Activated naive CD4-positive, alpha-beta T cell treated with anti-CD3 and anti-CD28 coated beads, Interleukin-2, amount 50 U/mL, for 24 hours (primary cell): Measurements from ENCODE around the gene SPDYE16.
A peak's percentile ranks its signal among the peaks of the same experiment; 100 is the strongest.
"Not testable (repeated sequence)": the region's sequence is repeated elsewhere in the genome, so short reads cannot be mapped to it uniquely, and the experiment has no call there.

Experiments used
- H3K27ac Mint-ChIP-seq: one replicate; pipeline ENCODE4 v1.8.0; 2021; ENCODE audit warnings: mild to moderate bottlenecking, mixed read lengths
- H3K27me3 Mint-ChIP-seq: one replicate; pipeline ENCODE4 v1.8.0; 2021; ENCODE audit warnings: mixed read lengths
- H3K36me3 Mint-ChIP-seq: one replicate; pipeline ENCODE4 v1.8.0; 2021; ENCODE audit warnings: mixed read lengths
- H3K4me1 Mint-ChIP-seq: one replicate; pipeline ENCODE4 v1.8.0; 2021; ENCODE audit warnings: mixed read lengths
- H3K4me3 Mint-ChIP-seq: one replicate; pipeline ENCODE4 v1.8.0; 2021; ENCODE audit warnings: mild to moderate bottlenecking, mixed read lengths
- H3K9me3 Mint-ChIP-seq: one replicate; pipeline ENCODE4 v1.8.0; 2021; ENCODE audit warnings: mixed read lengths

The SPDYE16 gene

DNA sequence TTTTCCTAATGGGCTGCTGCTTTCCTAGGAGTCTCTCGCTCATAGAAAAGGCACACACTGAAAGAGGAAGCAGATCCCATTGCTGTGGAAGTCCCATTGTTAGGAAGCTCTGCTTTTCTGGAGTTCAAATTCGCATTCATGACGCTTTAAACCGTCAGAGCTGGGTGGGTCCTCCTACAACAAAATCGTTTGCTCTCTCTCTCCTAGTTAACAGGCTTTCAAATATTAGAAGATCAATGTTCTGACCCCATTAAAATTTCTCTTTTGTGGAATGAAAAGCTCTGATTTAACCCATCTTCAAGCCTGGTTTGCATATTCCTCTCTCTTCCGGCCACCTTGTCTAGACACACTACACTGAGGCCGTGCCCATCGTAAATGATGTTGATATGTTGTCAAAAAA is at the start of gene SPDYE16:
SPDYE16 (minus strand) TSS at position 101 of the 400 bp plus-strand sequence. CDS start 1,838 bp downstream, outside the sequence.
- not testable (repeated sequence) for H3K4me3 Mint-ChIP-seq

GRCh38 chr7:76592694-76593093 is 49.6 kb upstream of the SPDYE16 start:
- H3K4me3 Mint-ChIP-seq, H3K27ac Mint-ChIP-seq, H3K9me3 Mint-ChIP-seq, H3K36me3 Mint-ChIP-seq, H3K27me3 Mint-ChIP-seq: not testable (repeated sequence)
- H3K4me1 Mint-ChIP-seq: peaks cover 50% of the 10 kb centered on the region

More for the DNA sequence above, at the start of gene SPDYE16:
- H3K9me3 Mint-ChIP-seq, H3K36me3 Mint-ChIP-seq, H3K27ac Mint-ChIP-seq, H3K4me1 Mint-ChIP-seq, H3K27me3 Mint-ChIP-seq: not testable (repeated sequence)

GRCh38 chr7:76591602-76592304 is 48.7 kb upstream of the SPDYE16 start:
- H3K4me3 Mint-ChIP-seq, H3K27ac Mint-ChIP-seq: not testable (repeated sequence)

DNA sequence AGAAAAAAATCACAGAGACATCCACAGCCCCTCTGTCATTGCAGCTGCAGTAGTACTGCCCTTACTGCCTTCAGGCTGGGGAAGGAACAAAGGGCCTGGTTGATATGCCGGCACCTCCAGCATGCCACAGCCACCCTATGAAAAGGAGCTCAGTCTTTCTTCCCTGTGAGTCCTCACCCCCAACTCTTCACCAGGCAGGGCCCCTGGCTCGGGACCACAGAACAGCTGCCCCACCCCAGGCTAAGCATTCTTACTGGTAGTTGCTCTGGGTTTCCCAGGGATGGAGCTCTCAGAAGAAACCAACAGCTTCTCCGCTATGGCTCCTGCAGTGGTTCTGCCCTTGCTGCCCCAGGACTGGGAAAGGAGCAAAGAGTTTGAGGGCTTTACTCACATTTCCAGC is 47.9 kb upstream of the SPDYE16 start:
- not testable (repeated sequence) for H3K9me3 Mint-ChIP-seq, H3K27ac Mint-ChIP-seq, H3K27me3 Mint-ChIP-seq, H3K36me3 Mint-ChIP-seq, H3K4me3 Mint-ChIP-seq
- peaks cover 50% of the 10 kb centered on the region for H3K4me1 Mint-ChIP-seq

More at GRCh38 chr7:76591602-76592304, 48.7 kb upstream of the SPDYE16 start:
- H3K4me1 Mint-ChIP-seq: peaks cover 50% of the 10 kb centered on the region
- H3K36me3 Mint-ChIP-seq, H3K9me3 Mint-ChIP-seq, H3K27me3 Mint-ChIP-seq: not testable (repeated sequence)

GRCh38 chr7:76588586-76588985 is 45.5 kb upstream of the SPDYE16 start:
- not testable (repeated sequence) for H3K36me3 Mint-ChIP-seq, H3K4me3 Mint-ChIP-seq, H3K9me3 Mint-ChIP-seq, H3K27me3 Mint-ChIP-seq
- Mint-ChIP-seq H3K27ac (peak overlapping the region; percentile 30), H3K4me1 (peaks cover 59% of the 10 kb centered on the region)

- not testable (repeated sequence) for H3K4me3 Mint-ChIP-seq, H3K27ac Mint-ChIP-seq
- H3K4me1 Mint-ChIP-seq: peaks cover 73% of the 10 kb centered on the region
Measured at GRCh38 chr7:76586585-76587315, 43.7 kb upstream of the SPDYE16 start.

DNA sequence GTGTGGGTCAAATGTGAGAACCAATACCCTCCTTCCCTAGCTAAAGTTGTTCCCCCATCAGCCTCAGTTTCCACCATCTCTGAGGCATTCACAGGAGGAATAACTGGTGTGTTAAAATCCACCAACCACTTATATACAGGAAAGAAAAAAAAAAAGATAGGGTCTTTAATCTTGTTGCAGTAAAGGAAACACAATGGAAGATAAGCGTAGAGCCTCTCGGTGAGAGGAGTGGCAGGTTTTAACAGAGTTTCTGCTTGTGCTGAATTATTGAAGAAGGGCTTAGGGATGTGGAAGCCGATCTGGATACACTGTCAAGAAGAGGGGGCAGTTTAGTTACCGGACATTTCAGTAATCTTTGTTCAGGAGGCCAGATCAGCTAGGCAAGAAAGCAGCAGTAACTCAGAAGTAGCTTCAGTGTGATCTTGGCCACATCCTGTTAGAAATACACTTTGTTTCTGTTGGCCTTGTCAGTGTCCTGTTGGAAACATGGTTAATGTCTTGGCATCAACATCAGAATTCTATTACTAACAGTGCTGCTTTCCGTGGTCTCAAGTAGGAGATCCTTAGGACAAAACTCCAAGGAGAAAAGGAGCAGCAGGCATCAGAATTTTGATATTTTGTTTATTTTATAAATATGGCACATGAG is 40.7 kb upstream of the SPDYE16 start:
- H3K36me3 Mint-ChIP-seq, H3K27me3 Mint-ChIP-seq, H3K9me3 Mint-ChIP-seq: not testable (repeated sequence)
- H3K4me1 Mint-ChIP-seq: peaks cover 78% of the 10 kb centered on the region
- H3K4me3 Mint-ChIP-seq: peak overlapping the region; percentile 81
- peak overlapping the region; percentile 93 for H3K27ac Mint-ChIP-seq

More at GRCh38 chr7:76586585-76587315, 43.7 kb upstream of the SPDYE16 start:
- not testable (repeated sequence) for H3K36me3 Mint-ChIP-seq, H3K27me3 Mint-ChIP-seq, H3K9me3 Mint-ChIP-seq

DNA sequence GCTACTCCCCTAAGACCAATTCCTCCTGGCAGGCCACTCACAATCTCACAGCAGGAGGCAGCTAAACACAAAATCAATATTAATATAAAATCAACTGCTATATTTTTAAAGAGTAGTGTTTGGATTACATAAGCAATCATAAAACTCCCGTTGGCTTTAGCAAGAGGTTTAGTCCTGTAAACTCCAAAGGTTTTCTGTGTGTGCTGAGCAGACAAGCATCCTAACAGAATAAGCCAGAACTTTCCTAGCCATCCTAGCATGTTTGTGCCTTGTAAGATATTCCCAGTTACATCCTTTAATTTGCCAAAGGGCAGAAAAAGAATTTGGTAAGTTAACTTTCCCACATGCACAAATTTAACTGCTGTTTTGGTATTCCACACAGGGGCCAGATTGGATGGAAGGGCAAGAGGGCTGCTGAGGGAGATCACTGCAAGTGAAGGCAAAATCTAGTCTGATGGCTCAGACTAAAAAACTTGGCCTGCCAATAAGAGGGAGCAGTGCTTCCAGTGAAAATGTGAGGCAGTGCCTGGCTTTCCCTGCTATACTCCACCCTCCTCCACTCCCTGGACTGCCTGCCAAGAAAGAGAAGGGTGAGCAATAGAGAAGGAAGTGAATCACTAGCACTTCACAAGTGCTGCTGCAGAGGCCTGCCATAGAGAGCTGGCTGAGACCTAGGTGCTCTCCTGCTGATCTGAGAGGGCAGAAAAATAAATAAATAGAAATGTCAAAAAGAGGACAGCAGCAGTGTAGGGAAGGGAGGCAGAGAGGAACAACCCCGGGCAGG is 39.9 kb upstream of the SPDYE16 start:
- not testable (repeated sequence) for H3K27me3 Mint-ChIP-seq, H3K36me3 Mint-ChIP-seq, H3K9me3 Mint-ChIP-seq
- peak overlapping the region; percentile 81 for H3K4me3 Mint-ChIP-seq
- H3K27ac Mint-ChIP-seq: peak overlapping the region; percentile 93
- H3K4me1 Mint-ChIP-seq: peaks cover 75% of the 10 kb centered on the region

GRCh38 chr7:76575919-76576655 is 33.0 kb upstream of the SPDYE16 start:
- H3K9me3 Mint-ChIP-seq, H3K27me3 Mint-ChIP-seq, H3K27ac Mint-ChIP-seq, H3K4me3 Mint-ChIP-seq, H3K36me3 Mint-ChIP-seq: not testable (repeated sequence)
- peaks cover 36% of the 10 kb centered on the region for H3K4me1 Mint-ChIP-seq

DNA sequence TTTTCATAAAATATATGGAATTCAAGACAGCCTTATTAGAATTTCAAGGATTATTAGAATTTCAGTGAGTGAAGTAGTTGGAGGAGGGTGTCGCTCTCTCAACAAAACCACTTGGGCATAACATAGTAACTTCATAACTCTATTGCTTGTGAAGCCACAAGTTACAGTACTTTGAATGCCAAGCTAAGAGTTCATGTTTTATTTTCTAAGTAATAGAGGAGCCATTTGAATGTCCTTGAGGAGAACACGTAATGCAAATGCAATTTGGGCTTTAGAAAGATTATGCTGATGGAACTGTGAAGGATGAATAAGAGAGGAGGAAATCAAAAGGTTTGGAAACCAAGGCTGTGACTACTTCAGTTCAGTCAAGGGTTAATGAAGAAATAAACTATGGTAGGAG is 32.3 kb upstream of the SPDYE16 start:
- not testable (repeated sequence) for H3K4me3 Mint-ChIP-seq, H3K27ac Mint-ChIP-seq, H3K27me3 Mint-ChIP-seq

GRCh38 chr7:76572296-76572695 is 29.2 kb upstream of the SPDYE16 start:
- peak overlapping the region; percentile 53 for H3K27ac Mint-ChIP-seq
- H3K4me1 Mint-ChIP-seq: peaks cover 39% of the 10 kb centered on the region
- H3K9me3 Mint-ChIP-seq, H3K4me3 Mint-ChIP-seq, H3K27me3 Mint-ChIP-seq: not testable (repeated sequence)
- H3K36me3 Mint-ChIP-seq: peaks cover 11% of the 10 kb centered on the region

More for the DNA sequence above, 32.3 kb upstream of the SPDYE16 start:
- not testable (repeated sequence) for H3K36me3 Mint-ChIP-seq, H3K9me3 Mint-ChIP-seq
- H3K4me1 Mint-ChIP-seq: peaks cover 38% of the 10 kb centered on the region

- H3K27me3 Mint-ChIP-seq, H3K9me3 Mint-ChIP-seq, H3K4me3 Mint-ChIP-seq: not testable (repeated sequence)
- H3K36me3 Mint-ChIP-seq: peaks cover 14% of the 10 kb centered on the region
- H3K27ac Mint-ChIP-seq: peak overlapping the region; percentile 46
- peaks cover 47% of the 10 kb centered on the region for H3K4me1 Mint-ChIP-seq
Measured at GRCh38 chr7:76570324-76570775, 27.3 kb upstream of the SPDYE16 start.

DNA sequence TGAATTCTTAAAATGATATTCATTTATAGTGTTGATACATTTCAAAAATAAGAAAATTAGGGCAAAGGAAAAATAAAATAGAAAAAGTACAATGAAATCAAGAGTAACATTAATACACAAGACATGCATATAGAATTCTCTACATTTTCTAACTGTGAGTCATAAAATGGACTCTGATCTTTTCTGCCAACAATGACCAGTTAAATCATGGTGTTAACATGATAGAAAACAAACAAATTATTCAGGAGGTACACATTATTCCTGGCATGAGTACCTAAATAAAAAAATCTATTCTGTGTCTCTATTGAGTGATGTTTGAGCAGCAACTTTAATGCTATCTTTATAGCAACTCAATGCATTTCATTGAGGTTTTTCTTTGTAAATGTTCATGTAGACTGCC is 25.6 kb upstream of the SPDYE16 start:
- H3K27me3 Mint-ChIP-seq: not testable (repeated sequence)
- H3K4me1 Mint-ChIP-seq: peaks cover 49% of the 10 kb centered on the region

DNA sequence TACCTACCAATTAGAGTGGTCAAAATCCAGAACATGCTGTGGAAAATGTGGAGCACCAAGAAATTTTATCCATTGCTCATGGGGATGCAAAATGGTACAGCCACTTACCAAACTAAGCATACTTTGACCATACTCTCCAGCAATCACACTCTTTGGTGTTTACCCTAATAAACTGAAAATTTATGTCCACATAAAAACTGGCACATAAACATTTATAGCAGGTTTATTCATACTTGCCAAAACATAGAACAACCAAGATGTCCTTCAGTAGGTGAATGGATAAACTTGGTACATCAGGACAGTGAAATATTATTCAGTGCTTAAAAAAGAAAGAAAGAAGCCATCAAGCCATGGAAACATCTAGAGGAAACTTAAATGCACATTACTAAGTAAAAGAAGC is 24.7 kb upstream of the SPDYE16 start:
- not testable (repeated sequence) for H3K27ac Mint-ChIP-seq, H3K27me3 Mint-ChIP-seq, H3K4me3 Mint-ChIP-seq, H3K9me3 Mint-ChIP-seq
- H3K4me1 Mint-ChIP-seq: peaks cover 50% of the 10 kb centered on the region
- peaks cover 22% of the 10 kb centered on the region for H3K36me3 Mint-ChIP-seq

More for the DNA sequence above, 25.6 kb upstream of the SPDYE16 start:
- not testable (repeated sequence) for H3K4me3 Mint-ChIP-seq, H3K9me3 Mint-ChIP-seq, H3K27ac Mint-ChIP-seq
- peaks cover 22% of the 10 kb centered on the region for H3K36me3 Mint-ChIP-seq

GRCh38 chr7:76567311-76567710 is 24.2 kb upstream of the SPDYE16 start:
- not testable (repeated sequence) for H3K27ac Mint-ChIP-seq, H3K9me3 Mint-ChIP-seq, H3K27me3 Mint-ChIP-seq, H3K4me3 Mint-ChIP-seq
- peaks cover 49% of the 10 kb centered on the region for H3K4me1 Mint-ChIP-seq
- H3K36me3 Mint-ChIP-seq: peaks cover 22% of the 10 kb centered on the region
